TTC549 (cell line): ENCODE data around the gene PPM1A.
A peak's percentile ranks its signal among the peaks of the same experiment; 100 is the strongest.

ENCODE experiments used
- FAIRE-seq: peaks from 2 replicates; lab custom pipeline; 2012; peaks lifted over from hg19 to GRCh38; lab: Jason Lieb, UNC

The PPM1A gene

GRCh38 chr14:60227291-60227690 lies 21.7 kb upstream of the PPM1A start:
- FAIRE-seq: no peak

- FAIRE-seq: no peak
Observed at GRCh38 chr14:60229614-60230013, 19.4 kb upstream of the PPM1A start.

GRCh38 chr14:60232185-60232584 lies 16.8 kb upstream of the PPM1A start:
- no peak for FAIRE-seq

- no peak for FAIRE-seq
Observed at GRCh38 chr14:60233251-60233650, 15.8 kb upstream of the PPM1A start.

- no peak for FAIRE-seq
Observed at GRCh38 chr14:60233891-60234290, 15.1 kb upstream of the PPM1A start.

GRCh38 chr14:60235440-60235839 lies 13.6 kb upstream of the PPM1A start:
- no peak for FAIRE-seq

GRCh38 chr14:60238955-60239354 lies 10.1 kb upstream of the PPM1A start:
- no peak for FAIRE-seq

- FAIRE-seq: no peak
Observed at GRCh38 chr14:60240139-60240856, 8.7 kb upstream of the PPM1A start.

- FAIRE-seq: no peak
Observed at GRCh38 chr14:60241091-60241490, 7.9 kb upstream of the PPM1A start.

GRCh38 chr14:60242429-60242828 lies 6.6 kb upstream of the PPM1A start:
- FAIRE-seq: no peak

- no peak for FAIRE-seq
Observed at GRCh38 chr14:60245380-60246177, 3.4 kb upstream of the PPM1A start.

GRCh38 chr14:60247994-60248696 lies 876 bp upstream of the PPM1A start:
- FAIRE-seq: peak; percentile 89

GRCh38 chr14:60249321-60250256 lies 568 bp downstream of the PPM1A start:
- no peak for FAIRE-seq

GRCh38 chr14:60250257-60251035 lies 1.4 kb downstream of the PPM1A start:
- no peak for FAIRE-seq

GRCh38 chr14:60251877-60252276 lies 2.9 kb downstream of the PPM1A start:
- no peak for FAIRE-seq

- no peak for FAIRE-seq
Observed at GRCh38 chr14:60252630-60253029, 3.6 kb downstream of the PPM1A start.

- FAIRE-seq: no peak
Observed at GRCh38 chr14:60253649-60254048, 4.6 kb downstream of the PPM1A start.

GRCh38 chr14:60254176-60254575 lies 5.2 kb downstream of the PPM1A start:
- FAIRE-seq: no peak

- no peak for FAIRE-seq
Observed at GRCh38 chr14:60257865-60258264, 8.8 kb downstream of the PPM1A start.

- no peak for FAIRE-seq
Observed at GRCh38 chr14:60265163-60265562, 16.1 kb downstream of the PPM1A start.
